Hepatocyte (in vitro differentiated cells): Measurements from ENCODE around the gene PRELID3B. TPM values are rescaled to one million over a fixed set of nuclear protein-coding genes. Genes with fewer than 3 reads are reported as not detected.
"Not testable (repeated sequence)": the region's sequence is repeated elsewhere in the genome, so short reads cannot be mapped to it uniquely, and the experiment has no call there.

Experiments
- DNase-seq: peaks from one replicate; pipeline ENCODE4 v3.0.0-alpha.2; 2016; ENCODE audit warnings: low spot score
- H2AFZ ChIP-seq: fragments of 200-600 bp; sonication (generic); 2 replicates; pipeline ENCODE4 v1.6.0; 2016; ENCODE audit warnings: antibody characterized with exemption, mild to moderate bottlenecking
- H3K27ac ChIP-seq: fragments of 200-600 bp; sonication (generic); 2 replicates; pipeline ENCODE4 v1.5.1; 2016; ENCODE audit warnings: mild to moderate bottlenecking
- H3K27me3 ChIP-seq: fragments of 200-600 bp; sonication (generic); 2 replicates; pipeline ENCODE4 v1.6.1; 2016
- H3K36me3 ChIP-seq: fragments of 200-600 bp; sonication (generic); replicated peaks from 2 replicates; pipeline ENCODE4 v1.5.1; 2016; ENCODE audit warnings: low read depth; ENCODE audit not compliant: insufficient read depth
- H3K4me1 ChIP-seq: fragments of 200-600 bp; sonication (generic); 2 replicates; pipeline ENCODE4 v1.5.1; 2016; ENCODE audit warnings: mild to moderate bottlenecking, moderate library complexity; ENCODE audit not compliant: insufficient read depth
- H3K4me2 ChIP-seq: fragments of 200-600 bp; sonication (generic); 2 replicates; pipeline ENCODE4 v1.6.0; 2016
- H3K4me3 ChIP-seq: fragments of 200-600 bp; sonication (generic); 2 replicates; pipeline ENCODE4 v1.5.1; 2016; ENCODE audit warnings: mild to moderate bottlenecking
- H3K79me2 ChIP-seq: fragments of 200-600 bp; sonication (generic); 2 replicates; pipeline ENCODE4 v1.6.0; 2017; ENCODE audit warnings: mild to moderate bottlenecking
- H3K9me2 ChIP-seq: fragments of 200-600 bp; sonication (generic); replicated peaks from 2 replicates; pipeline ENCODE4 v1.6.0; 2017; ENCODE audit warnings: mild to moderate bottlenecking; ENCODE audit not compliant: insufficient read depth
- H3K9me3 ChIP-seq: fragments of 200-600 bp; sonication (generic); 2 replicates; pipeline ENCODE4 v1.5.1; 2016; ENCODE audit warnings: low read depth, mild to moderate bottlenecking
- H4K20me1 ChIP-seq: fragments of 200-600 bp; sonication (generic); 2 replicates; pipeline ENCODE4 v1.6.0; 2016; ENCODE audit warnings: mild to moderate bottlenecking; ENCODE audit not compliant: insufficient read depth, poor library complexity, severe bottlenecking
- EZH2 ChIP-seq: fragments of 200-600 bp; sonication (generic); IDR thresholded peaks from 2 replicates; pipeline ENCODE4 v1.6.1; 2016; ENCODE audit warnings: antibody characterized with exemption, mild to moderate bottlenecking, borderline replicate concordance
- EZH2phosphoT487 ChIP-seq: fragments of 200-600 bp; sonication (generic); IDR thresholded peaks from one replicate; pipeline ENCODE4 v1.6.1; 2018; ENCODE audit warnings: antibody characterized with exemption, mild to moderate bottlenecking, low read depth, moderate library complexity; ENCODE audit not compliant: unreplicated experiment, severe bottlenecking
- WGBS: methylation state at CpG from one replicate; pipeline ENCODE4 v1.1.6; 2016; ENCODE audit warnings: low lambda C conversion rate; ENCODE audit errors: missing lambda C conversion rate; 5-methylcytosine and 5-hydroxymethylcytosine counted together
- polyA plus RNA-seq: library from polyadenylated mRNA; unstranded; fragments of >200 nt; fragmentation: Nextera tagmentation; extraction: Ambion mirVana; gene quantifications from 2 replicates; pipeline ENCODE4 v1.2.1, GENCODE V29; 2016
- total RNA-seq: library from RNA; depleted of rRNA; stranded (reverse); fragments of >200 nt; gene quantifications from 2 replicates; pipeline ENCODE4 v1.2.3, GENCODE V29; 2014
- TF ChIP-seq, protein P1 (sequence below): fragments of 200-600 bp; sonication (generic); IDR thresholded peaks from 2 replicates; pipeline ENCODE4 v1.5.1; 2016; ENCODE audit warnings: antibody characterized with exemption, mild to moderate bottlenecking; ENCODE audit not compliant: poor library complexity

The PRELID3B gene
- total and polyA plus RNA-seq, 2 experiments from 2014 or later, result 38.2 to 75.7 TPM

DNA sequence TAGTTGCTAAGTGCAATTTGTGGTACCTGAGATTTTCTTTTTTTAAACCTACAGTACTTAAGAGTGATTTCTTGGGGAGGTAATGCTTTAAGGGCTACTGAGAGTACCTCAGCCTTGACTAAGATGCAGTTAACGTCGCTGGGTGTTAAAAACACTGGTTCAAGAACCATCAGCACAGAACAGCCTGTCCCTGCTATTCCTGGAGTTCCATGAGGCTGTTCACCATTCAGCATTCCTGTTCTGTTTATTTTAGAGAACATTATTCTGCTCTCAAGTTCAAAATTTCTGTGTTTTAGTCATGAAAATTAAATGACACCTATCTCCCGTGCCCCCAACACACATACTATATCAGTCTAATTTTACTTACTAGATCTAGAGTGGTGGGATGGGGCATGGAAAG lies 1.7 kb upstream of the PRELID3B start:
- DNase-seq, result no peak
- H3K4me1 ChIP-seq, result peaks cover 26% of the 10 kb centered on the region
- TF ChIP-seq EZH2phosphoT487 (no peak), EZH2 (no peak)
- TF ChIP-seq, protein P1, sequence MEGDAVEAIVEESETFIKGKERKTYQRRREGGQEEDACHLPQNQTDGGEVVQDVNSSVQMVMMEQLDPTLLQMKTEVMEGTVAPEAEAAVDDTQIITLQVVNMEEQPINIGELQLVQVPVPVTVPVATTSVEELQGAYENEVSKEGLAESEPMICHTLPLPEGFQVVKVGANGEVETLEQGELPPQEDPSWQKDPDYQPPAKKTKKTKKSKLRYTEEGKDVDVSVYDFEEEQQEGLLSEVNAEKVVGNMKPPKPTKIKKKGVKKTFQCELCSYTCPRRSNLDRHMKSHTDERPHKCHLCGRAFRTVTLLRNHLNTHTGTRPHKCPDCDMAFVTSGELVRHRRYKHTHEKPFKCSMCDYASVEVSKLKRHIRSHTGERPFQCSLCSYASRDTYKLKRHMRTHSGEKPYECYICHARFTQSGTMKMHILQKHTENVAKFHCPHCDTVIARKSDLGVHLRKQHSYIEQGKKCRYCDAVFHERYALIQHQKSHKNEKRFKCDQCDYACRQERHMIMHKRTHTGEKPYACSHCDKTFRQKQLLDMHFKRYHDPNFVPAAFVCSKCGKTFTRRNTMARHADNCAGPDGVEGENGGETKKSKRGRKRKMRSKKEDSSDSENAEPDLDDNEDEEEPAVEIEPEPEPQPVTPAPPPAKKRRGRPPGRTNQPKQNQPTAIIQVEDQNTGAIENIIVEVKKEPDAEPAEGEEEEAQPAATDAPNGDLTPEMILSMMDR, result no peak
- H4K20me1 ChIP-seq, result no peaks in the 10 kb centered on the region
- no peak overlapping the region for H3K4me3 ChIP-seq
- H3K27ac ChIP-seq, result no peak overlapping the region
- H3K79me2 ChIP-seq, result peaks cover 30% of the 10 kb centered on the region
- no peaks in the 10 kb centered on the region for H3K9me3 ChIP-seq
- no peaks in the 10 kb centered on the region for H3K9me2 ChIP-seq
- H3K36me3 ChIP-seq, result no peaks in the 10 kb centered on the region
- no peak overlapping the region for H3K4me2 ChIP-seq
- no peaks in the 10 kb centered on the region for H3K27me3 ChIP-seq
- H2AFZ ChIP-seq, result no peak overlapping the region
- WGBS, result 89% methylated on average over 3 of the region's 3 CpGs

DNA sequence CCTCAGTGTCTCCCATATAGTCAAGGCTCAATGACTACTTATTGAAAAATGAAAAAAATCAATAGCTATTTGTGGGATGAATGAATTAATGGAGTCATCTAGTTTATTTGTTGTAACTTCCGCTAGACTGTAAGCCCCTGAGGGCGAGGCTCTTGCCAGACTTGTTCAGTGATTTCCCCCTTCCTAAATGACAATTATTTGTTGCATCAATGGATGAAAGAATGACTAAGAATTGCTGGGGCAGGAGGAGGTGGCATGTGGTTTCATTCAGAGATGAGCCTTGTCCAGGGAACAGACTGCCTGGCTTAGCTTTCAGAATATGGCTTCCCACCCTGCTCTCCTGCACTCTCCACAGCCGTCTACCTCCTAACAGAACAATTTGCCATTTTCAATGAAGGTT lies 1.1 kb upstream of the PRELID3B start:
- H3K9me3 ChIP-seq, result no peaks in the 10 kb centered on the region
- no peak overlapping the region for H3K4me3 ChIP-seq
- TF ChIP-seq EZH2 (no peak), EZH2phosphoT487 (no peak)
- TF ChIP-seq, protein P1, result no peak
- WGBS, result 76% methylated on average over 3 of the region's 3 CpGs
- no peaks in the 10 kb centered on the region for H3K27me3 ChIP-seq
- no peak for DNase-seq
- H3K27ac ChIP-seq, result no peak overlapping the region
- no peak overlapping the region for H2AFZ ChIP-seq
- H4K20me1 ChIP-seq, result no peaks in the 10 kb centered on the region
- peaks cover 36% of the 10 kb centered on the region for H3K79me2 ChIP-seq
- H3K9me2 ChIP-seq, result no peaks in the 10 kb centered on the region
- H3K4me2 ChIP-seq, result no peak overlapping the region
- no peaks in the 10 kb centered on the region for H3K36me3 ChIP-seq
- peaks cover 20% of the 10 kb centered on the region for H3K4me1 ChIP-seq

DNA sequence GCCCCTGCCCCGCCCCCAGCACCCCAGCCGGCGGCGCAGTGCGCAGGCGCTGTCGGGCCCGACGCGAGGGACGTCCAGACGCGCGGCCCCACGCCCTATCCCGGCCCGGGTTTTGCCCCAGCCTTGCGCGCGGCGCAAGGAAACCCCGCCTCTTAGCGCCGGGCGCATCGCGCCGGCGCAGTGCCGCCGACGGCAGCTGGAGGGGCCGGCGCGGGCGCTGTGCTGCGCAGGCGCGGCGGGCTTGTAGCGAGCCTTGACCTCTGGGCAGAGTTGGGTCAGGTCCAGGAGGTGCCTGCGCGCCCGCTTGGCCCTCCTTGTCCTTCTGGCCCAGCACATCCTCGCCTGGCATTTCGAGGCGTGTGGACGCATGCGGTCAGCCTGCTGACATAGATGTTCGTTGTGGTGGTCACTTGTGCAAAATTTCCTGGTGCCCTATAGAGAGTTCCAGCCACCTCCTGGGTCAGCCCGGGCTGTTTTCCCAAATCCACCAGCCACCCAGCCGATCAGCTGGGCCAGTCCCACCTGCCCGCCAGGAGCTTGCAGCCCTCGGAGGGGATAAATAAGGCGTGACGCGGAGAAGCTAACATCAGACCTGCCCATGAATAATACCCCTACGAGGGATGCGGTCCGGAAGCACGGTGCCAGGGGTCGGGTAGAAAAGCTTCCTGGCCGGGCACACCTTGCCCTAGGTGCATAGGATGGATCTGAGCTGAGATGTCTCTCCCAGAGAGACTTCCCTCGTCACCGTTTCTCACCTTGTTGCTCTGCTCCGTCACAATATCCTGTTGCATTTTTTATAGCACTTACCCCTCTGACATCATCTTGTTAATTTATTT lies 428 bp upstream of the PRELID3B start:
- Histone ChIP-seq H3K4me2 (peak overlapping the region; percentile 95), H4K20me1 (no peaks in the 10 kb centered on the region), H3K36me3 (no peaks in the 10 kb centered on the region), H3K9me3 (no peaks in the 10 kb centered on the region), H3K4me1 (peaks cover 17% of the 10 kb centered on the region), H3K27me3 (no peaks in the 10 kb centered on the region), H3K4me3 (peak overlapping the region; percentile 93), H3K79me2 (peaks cover 43% of the 10 kb centered on the region), H3K27ac (peak overlapping the region; percentile 92), H2AFZ (peak overlapping the region; percentile 93), H3K9me2 (no peaks in the 10 kb centered on the region)
- DNase-seq, result peak; percentile 97
- TF ChIP-seq, protein P1, result no peak
- no peak for TF ChIP-seq EZH2
- no peak for TF ChIP-seq EZH2phosphoT487
- 28% methylated on average over 65 of the region's 66 CpGs for WGBS

DNA sequence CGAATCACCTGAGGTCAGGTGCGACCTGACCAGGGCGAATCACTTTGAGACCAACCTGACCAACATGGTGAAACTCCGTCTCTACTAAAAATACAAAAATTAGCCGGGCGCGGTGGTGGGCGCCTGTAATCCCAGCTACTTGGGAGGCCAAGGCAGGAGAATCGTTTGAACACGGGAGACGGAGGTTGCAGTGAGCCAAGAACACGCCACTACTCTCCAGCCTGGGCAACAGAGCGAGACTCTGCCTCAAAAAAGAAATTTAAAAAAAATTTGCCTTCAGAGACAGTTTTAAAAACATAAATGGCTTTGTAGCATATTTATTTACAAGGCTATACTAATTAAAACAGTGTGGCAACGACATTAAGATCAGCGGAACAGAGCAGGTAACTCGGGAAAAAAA lies 1.1 kb downstream of the PRELID3B start:
- H3K27ac ChIP-seq, result peak overlapping the region; percentile 92
- not testable (repeated sequence) for H3K36me3 ChIP-seq, DNase-seq, H4K20me1 ChIP-seq, H3K4me1 ChIP-seq, H3K27me3 ChIP-seq, H2AFZ ChIP-seq, H3K9me2 ChIP-seq, H3K9me3 ChIP-seq
- peaks cover 59% of the 10 kb centered on the region for H3K79me2 ChIP-seq
- peak overlapping the region; percentile 93 for H3K4me3 ChIP-seq
- H3K4me2 ChIP-seq, result peak overlapping the region; percentile 95
- WGBS, result 96% methylated on average over 16 of the region's 16 CpGs
